HCT116 (cell line): Measurements from ENCODE around the gene APBB2. TPM values are rescaled to one million over a fixed set of nuclear protein-coding genes. Genes with fewer than 3 reads are reported as not detected.
A peak's percentile ranks its signal among the peaks of the same experiment; 100 is the strongest.

Source experiments
- ATAC-seq: fragments of 200-7000 bp; cut with Tn5 transposase; 2 replicates; pipeline ENCODE4 v1.9.1; 2020; ENCODE audit warnings: mild to moderate bottlenecking, moderate library complexity
- BruUV-seq: library from RNA; stranded (reverse); fragments of 400-500 nt; replicated peaks from 2 replicates; lab custom pipeline; 2021; lab: Mats Ljungman, UMichigan
- CTCF ChIA-PET: fragments of 300-600 bp; sonication (Branson Sonifier 250); formaldehyde crosslinking; loops from one replicate; lab custom pipeline; 2021; ENCODE audit warnings: antibody characterized with exemption; lab: Charles Lee
- POLR2A ChIA-PET: fragments of 300-600, 350-600 bp; sonication (Branson Sonifier 250); formaldehyde crosslinking; loops from one replicate; lab custom pipeline; 2021; ENCODE audit warnings: antibody characterized with exemption; lab: Charles Lee
- RAD21 ChIA-PET, 2 experiments: fragments of 300-600 bp; sonication (Branson Sonifier 250); formaldehyde crosslinking; loops; one replicate each; lab custom pipeline; 2023; ENCODE audit warnings: low total read pairs in 2 of 2; ENCODE audit not compliant: uncharacterized antibody in 2 of 2, unreplicated experiment in 2 of 2, low non-redundant PET in 1 of 2; lab: Charles Lee
- DNase-seq: peaks from one replicate; pipeline ENCODE4 v3.0.0-alpha.2; 2010; ENCODE audit warnings: low read depth, low spot score
- H2AFZ ChIP-seq: fragments of 200-600 bp; shearing (Covaris generic), sonication (generic); 2 replicates; pipeline ENCODE4 v1.6.1; 2017; ENCODE audit warnings: low read depth, mixed run types, mixed read lengths, antibody characterized with exemption, low read length; ENCODE audit not compliant: poor library complexity, severe bottlenecking
- H3K27ac ChIP-seq: 2 replicates; pipeline ENCODE4 v1.5.1; 2012; ENCODE audit warnings: low read depth, low read length
- H3K27me3 ChIP-seq: fragments of 200-600 bp; sonication (generic); 2 replicates; pipeline ENCODE4 v1.6.1; 2016; ENCODE audit warnings: mixed run types, low read length, mixed read lengths; ENCODE audit not compliant: insufficient read depth
- H3K36me3 ChIP-seq, 2 experiments: fragments of 200-500 bp in 1 of 2; fragments of 200-600 bp in 1 of 2; sonication (Bioruptor generic) in 1 of 2; sonication (generic) in 1 of 2; 2 replicates each; pipeline versions ENCODE4 v1.5.1 to v1.6.1; 2014 to 2016; ENCODE audit warnings: low read length in 2 of 2, inconsistent platforms in 1 of 2, mixed read lengths in 1 of 2, mixed run types in 1 of 2; ENCODE audit not compliant: insufficient read depth in 2 of 2, control insufficient read depth in 1 of 2
- H3K4me1 ChIP-seq, 2 experiments: fragments of 200-600 bp in 1 of 2; sonication (generic) in 1 of 2; 2 replicates each; pipeline versions ENCODE4 v1.5.1 to v1.6.1; 2012 to 2017; ENCODE audit warnings: low read length in 2 of 2, inconsistent platforms in 1 of 2, mild to moderate bottlenecking in 1 of 2, mixed read lengths in 1 of 2, mixed run types in 1 of 2, moderate library complexity in 1 of 2; ENCODE audit not compliant: insufficient read depth in 2 of 2, control insufficient read depth in 1 of 2
- H3K4me2 ChIP-seq: fragments of 200-600 bp; sonication (generic); 2 replicates; pipeline ENCODE4 v1.6.1; 2017; ENCODE audit warnings: mixed run types, low read length, mixed read lengths
- H3K4me3 ChIP-seq, 2 experiments: fragments of 200-600 bp in 1 of 2; sonication (generic) in 1 of 2; replicated peaks in 1 of 2; 2 replicates each; pipeline ENCODE4 v1.5.1; 2011 to 2016; ENCODE audit warnings: low read length in 2 of 2, control low read depth in 1 of 2, low read depth in 1 of 2, mild to moderate bottlenecking in 1 of 2, mixed read lengths in 1 of 2, mixed run types in 1 of 2
- H3K79me2 ChIP-seq: fragments of 200-600 bp; sonication (generic); 2 replicates; pipeline ENCODE4 v1.6.1; 2017; ENCODE audit warnings: mild to moderate bottlenecking, mixed run types, low read length, moderate library complexity, mixed read lengths; ENCODE audit not compliant: insufficient read depth
- H3K9ac ChIP-seq: fragments of 200-600 bp; sonication (generic); 2 replicates; pipeline ENCODE4 v1.6.1; 2016; ENCODE audit warnings: low read length, mixed read lengths
- H3K9me2 ChIP-seq: fragments of 200-600 bp; sonication (generic), shearing (Covaris generic); 2 replicates; pipeline ENCODE4 v1.6.1; 2017; ENCODE audit warnings: mixed run types, mild to moderate bottlenecking, moderate library complexity; ENCODE audit not compliant: insufficient read depth
- H3K9me3 ChIP-seq, 2 experiments: fragments of 200-500 bp in 1 of 2; fragments of 200-600 bp in 1 of 2; sonication (Bioruptor generic) in 1 of 2; sonication (generic) in 1 of 2; 2 replicates each; pipeline ENCODE4 v1.6.1; 2014 to 2017; ENCODE audit warnings: low read length in 2 of 2, mixed read lengths in 2 of 2, inconsistent platforms in 1 of 2, low read depth in 1 of 2, mild to moderate bottlenecking in 1 of 2, mixed run types in 1 of 2, moderate library complexity in 1 of 2; ENCODE audit not compliant: control insufficient read depth in 1 of 2, insufficient read depth in 1 of 2
- H4K20me1 ChIP-seq: fragments of 200-600 bp; sonication (generic), shearing (Covaris generic); 2 replicates; pipeline ENCODE4 v1.6.1; 2017; ENCODE audit warnings: mixed run types, mild to moderate bottlenecking, moderate library complexity; ENCODE audit not compliant: insufficient read depth
- ATF3 ChIP-seq: IDR thresholded peaks from 2 replicates; pipeline ENCODE4 v1.6.1; 2012
- CBX3 ChIP-seq: IDR thresholded peaks from 2 replicates; pipeline ENCODE4 v1.6.1; 2012; ENCODE audit warnings: low read depth
- EGR1 ChIP-seq: IDR thresholded peaks from 2 replicates; pipeline ENCODE4 v1.6.1; 2012; ENCODE audit warnings: low read depth
- ELF1 ChIP-seq: IDR thresholded peaks from 2 replicates; pipeline ENCODE4 v1.6.1; 2012; ENCODE audit warnings: low read depth, borderline replicate concordance
- EZH2 ChIP-seq: fragments of 200-600 bp; sonication (generic); IDR thresholded peaks from 2 replicates; pipeline ENCODE4 v1.6.1; 2017; ENCODE audit warnings: antibody characterized with exemption, mixed run types
- EZH2phosphoT487 ChIP-seq: fragments of 200-600 bp; IDR thresholded peaks from 2 replicates; pipeline ENCODE4 v1.6.1; 2018; ENCODE audit warnings: antibody characterized with exemption, borderline replicate concordance
- FOSL1 ChIP-seq: IDR thresholded peaks from 2 replicates; pipeline ENCODE4 v1.6.1; 2012; ENCODE audit warnings: low read depth
- JUND ChIP-seq: IDR thresholded peaks from 2 replicates; pipeline ENCODE4 v1.6.1; 2012
- POLR2A ChIP-seq: IDR thresholded peaks from 2 replicates; pipeline ENCODE4 v1.7.0; 2011; ENCODE audit warnings: borderline replicate concordance; ENCODE audit not compliant: insufficient read depth, insufficient read length; ENCODE audit errors: extremely low read depth
- POLR2AphosphoS5 ChIP-seq: IDR thresholded peaks from 2 replicates; pipeline ENCODE4 v1.6.1; 2011; ENCODE audit warnings: mild to moderate bottlenecking, low read depth, low read length, moderate library complexity
- RAD21 ChIP-seq: IDR thresholded peaks from 2 replicates; pipeline ENCODE4 v1.6.1; 2012; ENCODE audit warnings: low read depth, mild to moderate bottlenecking
- SIN3A ChIP-seq: IDR thresholded peaks from 2 replicates; pipeline ENCODE4 v1.6.1; 2012; ENCODE audit warnings: low read depth
- SP1 ChIP-seq: IDR thresholded peaks from 2 replicates; pipeline ENCODE4 v1.6.1; 2012; ENCODE audit warnings: low read depth
- TCF7L2 ChIP-seq: IDR thresholded peaks from 2 replicates; pipeline ENCODE4 v1.7.0; 2011; ENCODE audit warnings: borderline replicate concordance, inconsistent platforms; ENCODE audit not compliant: insufficient read depth, insufficient read length; ENCODE audit errors: extremely low read depth
- YY1 ChIP-seq: IDR thresholded peaks from 2 replicates; pipeline ENCODE4 v1.6.1; 2011; ENCODE audit warnings: low read length, low read depth, moderate library complexity, mild to moderate bottlenecking; ENCODE audit not compliant: insufficient replicate concordance; ENCODE audit errors: extremely low read depth
- ZBTB33 ChIP-seq: IDR thresholded peaks from 2 replicates; pipeline ENCODE4 v1.6.1; 2011; ENCODE audit warnings: mild to moderate bottlenecking, low read length, moderate library complexity; ENCODE audit not compliant: insufficient replicate concordance; ENCODE audit errors: extremely low read depth
- ZFX ChIP-seq: fragments of 450-650 bp; IDR thresholded peaks from 2 replicates; pipeline ENCODE4 v1.6.1; 2017
- ZNF274 ChIP-seq: fragments of 200-500 bp; sonication (Bioruptor generic); IDR thresholded peaks from 2 replicates; pipeline ENCODE4 v1.6.1; 2014; ENCODE audit warnings: mild to moderate bottlenecking, low read depth, low read length, inconsistent platforms
- intact Hi-C: fragments of 100-400 bp; cut with micrococcal nuclease; formaldehyde crosslinking; loops from 2 replicates; pipeline ENCODE4 v1.10.0; 2022
- total RNA-seq: library from RNA; stranded (reverse); gene quantifications from one replicate; pipeline ENCODE4 v1.2.1, GENCODE V29; 2021; ENCODE audit not compliant: unreplicated experiment

The APBB2 gene
- total RNA-seq, 1 experiment from 2014 or later, result 72.5 TPM

GRCh38 chr4:41217374-41217773 is 3.0 kb upstream of the APBB2 start:
- BruUV-seq, result no TSS peak
- POLR2A ChIA-PET, result interaction anchor here (1.9 kb wide), 1 partner anchor 13 kb away, joined by 6 read pairs; no protein-coding TSS in a partner anchor
- H3K27ac ChIP-seq, result peak overlapping the region; percentile 80

GRCh38 chr4:41217020-41217333 is 2.6 kb upstream of the APBB2 start:
- BruUV-seq, result no TSS peak
- TF ChIP-seq CBX3, result no peak
- no peak for TF ChIP-seq ZBTB33
- TF ChIP-seq SIN3A, result no peak
- TF ChIP-seq ZNF274, result no peak
- no peak for TF ChIP-seq FOSL1
- TF ChIP-seq EZH2, result no peak
- TF ChIP-seq SP1, result no peak
- no peak for TF ChIP-seq YY1
- TF ChIP-seq RAD21, result no peak
- TF ChIP-seq POLR2AphosphoS5, result no peak
- TF ChIP-seq POLR2A, result no peak
- no peak for TF ChIP-seq JUND
- no peak for TF ChIP-seq EZH2phosphoT487
- no peak for TF ChIP-seq ATF3
- no peak for TF ChIP-seq ELF1
- TF ChIP-seq EGR1, result no peak

More at GRCh38 chr4:41217374-41217773, 3.0 kb upstream of the APBB2 start:
- H3K79me2 ChIP-seq, result peaks cover 17% of the 10 kb centered on the region
- peak overlapping the region in 1 of 2 experiments; percentile 57; a peak in 3 of 4 replicates for H3K4me3 ChIP-seq
- H2AFZ ChIP-seq, result peak overlapping the region; percentile 72
- H3K4me1 ChIP-seq, result peaks cover 21 to 39% of the 10 kb centered on the region in 2 experiments
- H4K20me1 ChIP-seq, result no peaks in the 10 kb centered on the region
- no peak for ATAC-seq
- H3K9ac ChIP-seq, result peak overlapping the region; percentile 66
- peak overlapping the region; percentile 71 for H3K4me2 ChIP-seq
- RAD21 ChIA-PET, result no interaction called here
- no peaks in the 10 kb centered on the region for H3K9me2 ChIP-seq
- no peak for TF ChIP-seq TCF7L2
- TF ChIP-seq ELF1, result no peak
- no peak for TF ChIP-seq ZFX
- TF ChIP-seq CBX3, result no peak
- no peak for TF ChIP-seq EZH2
- TF ChIP-seq JUND, result no peak
- no peaks in the 10 kb centered on the region for H3K9me3 ChIP-seq
- no peak for DNase-seq
- intact Hi-C loops, result loop anchor here (10.0 kb wide), 1 partner anchor 483 kb away; no protein-coding TSS in a partner anchor
- H3K27me3 ChIP-seq, result no peaks in the 10 kb centered on the region
- H3K36me3 ChIP-seq, result no peaks in the 10 kb centered on the region
- CTCF ChIA-PET, result interaction anchor here (0.9 to 2.0 kb wide), 3 partner anchors 241 to 444 kb away, joined by 3 to 11 read pairs (median 6); no protein-coding TSS in a partner anchor

More at GRCh38 chr4:41217020-41217333, 2.6 kb upstream of the APBB2 start:
- DNase-seq (no peak), ATAC-seq (no peak)
- POLR2A ChIA-PET, result interaction anchor here (1.1 to 1.9 kb wide), 3 partner anchors 12 to 311 kb away, joined by 4 to 6 read pairs (median 5); no protein-coding TSS in a partner anchor
- peak overlapping the region; percentile 71 for H3K4me2 ChIP-seq
- RAD21 ChIA-PET, result interaction anchor here in 1 of 2 experiments (0.7 kb wide), 1 partner anchor 12 kb away, joined by 4 read pairs; no protein-coding TSS in a partner anchor
- H4K20me1 ChIP-seq, result no peaks in the 10 kb centered on the region
- H3K4me3 ChIP-seq, result peak overlapping the region; percentile 57 to 80
- H2AFZ ChIP-seq, result peak overlapping the region; percentile 72
- H3K9me3 ChIP-seq, result no peaks in the 10 kb centered on the region
- no peaks in the 10 kb centered on the region for H3K9me2 ChIP-seq
- H3K36me3 ChIP-seq, result no peaks in the 10 kb centered on the region
- intact Hi-C loops, result loop anchor here (10.0 kb wide), 1 partner anchor 482 kb away; no protein-coding TSS in a partner anchor
- H3K79me2 ChIP-seq, result peaks cover 21% of the 10 kb centered on the region
- H3K27me3 ChIP-seq, result no peaks in the 10 kb centered on the region
- CTCF ChIA-PET, result interaction anchor here (0.7 to 2.0 kb wide), 7 partner anchors 42 to 445 kb away, joined by 3 to 11 read pairs (median 4); no protein-coding TSS in a partner anchor
- peaks cover 24 to 39% of the 10 kb centered on the region in 2 experiments for H3K4me1 ChIP-seq
- peak overlapping the region; percentile 80 for H3K27ac ChIP-seq
- H3K9ac ChIP-seq, result peak overlapping the region; percentile 66
